Stimulated activated CD8-positive, alpha-beta memory T cell treated with anti-CD3 and anti-CD28 coated beads, Interleukin-4, amount 100 ng/mL, for 48 hours (primary cell): Measurements from ENCODE around the gene TSPAN5.

Experiments used
- DNase-seq: peaks from one replicate; pipeline ENCODE4 v3.0.0-alpha.2; 2020

TSPAN5 gene

DNA sequence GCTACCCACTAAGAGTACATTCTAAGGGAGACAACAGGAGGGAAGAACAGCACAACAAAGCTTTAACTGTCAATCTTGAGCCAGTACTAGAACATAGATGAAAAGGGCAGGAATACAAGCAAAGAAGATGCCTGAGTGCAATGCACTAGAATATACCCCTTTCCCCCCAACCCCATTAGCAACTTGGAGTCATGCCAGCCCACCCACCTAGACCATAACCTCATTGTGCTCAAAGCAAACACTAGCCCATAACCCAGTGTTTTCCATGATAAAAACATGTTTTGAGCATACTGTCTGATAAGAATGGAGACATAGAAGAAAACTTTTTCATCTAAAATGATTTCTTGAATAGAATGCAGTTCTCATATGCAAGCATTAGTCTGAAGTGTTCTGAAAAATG is 214.0 kb downstream of the TSPAN5 start:
- no peak for DNase-seq

DNA sequence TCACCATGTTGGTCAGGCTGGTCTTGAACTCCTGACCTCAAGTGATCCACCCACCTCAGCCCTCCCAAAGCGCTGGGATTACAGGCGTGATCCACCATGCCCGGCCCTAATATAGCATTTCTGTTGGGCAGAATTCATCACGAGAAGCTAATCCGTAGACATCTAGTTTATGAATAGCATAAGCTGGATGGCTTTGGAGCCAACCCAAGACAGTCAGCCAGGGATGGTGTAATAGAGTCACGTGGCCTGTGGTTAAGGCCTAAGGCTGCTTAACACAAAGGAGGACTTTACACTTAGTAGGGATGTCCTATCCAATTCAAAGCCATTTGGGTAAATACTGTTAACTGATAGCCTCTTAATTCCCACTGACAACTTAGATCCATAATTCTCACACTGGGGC is 223.6 kb downstream of the TSPAN5 start:
- no peak for DNase-seq

DNA sequence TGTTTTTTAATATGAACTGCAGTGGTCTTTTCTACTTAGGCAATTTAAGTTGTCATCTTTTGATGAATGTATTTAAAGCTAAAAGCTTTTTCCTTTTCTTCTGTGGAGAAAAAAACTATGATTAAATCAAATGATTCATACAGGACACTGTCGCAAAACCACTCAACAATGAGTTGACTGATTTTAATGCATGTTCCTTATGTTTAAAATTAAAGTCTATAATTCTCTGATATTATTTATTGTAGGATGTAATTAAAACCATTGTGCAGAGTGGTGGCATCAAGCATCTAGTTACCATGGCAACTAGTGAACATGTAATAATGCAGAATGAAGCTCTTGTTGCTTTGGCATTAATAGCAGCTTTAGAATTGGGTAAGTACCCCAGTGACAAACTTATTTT is 224.7 kb downstream of the TSPAN5 start:
- no peak for DNase-seq

DNA sequence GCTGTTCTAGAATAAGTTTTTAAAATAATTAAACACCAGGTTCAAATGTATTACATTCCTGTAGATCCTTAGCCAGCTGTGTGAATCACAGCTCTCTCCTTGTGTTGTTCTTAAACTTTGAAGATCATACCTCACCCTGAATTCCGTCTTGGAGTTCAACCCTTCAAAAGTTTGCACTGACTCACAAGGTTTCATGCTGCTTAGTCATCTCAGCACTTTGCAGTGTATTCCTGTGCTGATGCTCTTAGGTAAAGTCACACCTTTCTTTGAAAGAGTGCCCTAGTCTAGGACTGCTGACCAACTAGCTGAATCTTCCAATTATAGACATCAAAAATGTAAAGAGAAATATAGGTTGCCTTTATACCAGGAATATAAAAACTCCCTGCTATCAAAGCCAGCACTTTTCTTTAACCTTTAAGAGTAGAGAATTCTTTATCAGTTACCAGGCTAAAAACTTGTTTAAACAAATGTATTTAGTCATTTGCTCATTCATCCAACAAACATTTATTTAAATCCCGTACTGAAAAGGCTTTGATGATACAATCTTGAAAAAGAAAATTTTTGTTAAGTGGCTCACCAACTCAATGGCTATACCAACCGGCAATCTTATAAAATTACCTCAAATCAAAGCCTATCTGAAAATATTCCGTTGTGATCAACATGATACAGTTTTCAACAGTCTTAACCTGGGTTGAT is 227.6 kb downstream of the TSPAN5 start:
- DNase-seq: no peak

DNA sequence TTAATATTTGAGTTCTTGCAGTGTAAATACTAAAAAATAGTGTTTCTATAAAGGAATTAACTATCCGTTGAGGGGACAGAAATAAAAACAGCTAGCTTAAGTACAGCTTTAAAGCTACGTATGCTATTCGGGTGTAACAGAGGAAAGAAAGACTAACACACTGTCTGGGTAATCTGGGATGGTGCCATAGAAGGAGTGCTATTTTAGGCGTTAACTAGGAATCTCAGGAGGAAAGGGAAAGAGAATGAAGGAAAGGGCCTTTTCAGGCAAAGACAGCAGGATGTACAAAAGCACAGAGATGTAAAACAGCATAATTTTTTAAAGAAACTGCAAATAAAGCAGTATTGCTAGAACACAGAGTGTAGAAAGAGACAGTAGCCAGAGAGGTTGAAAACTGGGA is 235.4 kb downstream of the TSPAN5 start:
- no peak for DNase-seq

DNA sequence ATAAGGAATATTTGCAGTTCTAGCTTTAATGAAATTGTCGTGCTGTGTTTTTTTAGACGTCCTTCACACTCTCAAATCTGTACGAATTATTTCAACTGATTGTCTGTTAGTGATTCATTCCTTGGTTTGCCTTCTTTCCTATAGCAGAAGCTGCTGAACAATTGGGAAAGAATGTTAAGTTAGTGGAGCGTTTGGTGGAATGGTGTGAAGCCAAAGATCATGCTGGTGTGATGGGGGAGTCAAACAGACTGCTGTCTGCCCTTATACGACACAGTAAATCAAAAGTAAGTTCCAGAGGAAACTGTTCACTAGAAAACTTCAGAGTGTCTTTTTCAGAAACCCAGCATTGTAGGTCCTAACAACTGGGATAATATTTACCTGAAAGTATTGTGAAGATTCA is 237.3 kb downstream of the TSPAN5 start:
- no peak for DNase-seq
